K562 (cell line): Measurements from ENCODE around the gene NISCH. TPM values are rescaled to one million over a fixed set of nuclear protein-coding genes. Genes with fewer than 3 reads are reported as not detected.

Experiments used
- ATAC-seq: fragments of 200-7000 bp; cut with Tn5 transposase; 3 replicates; pipeline ENCODE4 v1.9.1; 2020; ENCODE audit warnings: moderate library complexity
- BruUV-seq: library from RNA; stranded (reverse); fragments of 400-500 nt; replicated peaks from 2 replicates; lab custom pipeline; 2021; lab: Mats Ljungman, UMichigan
- CTCF ChIA-PET: fragments of 300-600 bp; formaldehyde crosslinking; extraction: SDS; loops from one replicate; lab custom pipeline; 2021; ENCODE audit warnings: low intra/inter-chr PET ratio; lab: Yijun Ruan, JAX
- POLR2A ChIA-PET: fragments of 300-600, 350-650 bp; sonication (Branson Sonifier 250); formaldehyde crosslinking; extraction: SDS; loops from one replicate; lab custom pipeline; 2021; ENCODE audit warnings: antibody characterized with exemption, inconsistent platforms; lab: Yijun Ruan, JAX
- DNase-seq, 4 experiments: peaks; one replicate each; pipeline versions ENCODE4 v3.0.0 to v3.0.0-alpha.2; 2011 to 2018; ENCODE audit warnings: low spot score in 3 of 4, mixed read lengths in 3 of 4; ENCODE audit errors: extremely low read depth in 1 of 4
- FAIRE-seq: peaks from 2 replicates; lab custom pipeline; 2011; peaks lifted over from hg19 to GRCh38; lab: Jason Lieb, UNC
- H2AFZ ChIP-seq: 2 replicates; pipeline ENCODE4 v1.6.0; 2011; ENCODE audit warnings: low read depth, low read length, control low read depth, inconsistent platforms
- H3K27ac ChIP-seq: fragments of 200-600 bp; 3 replicates; pipeline ENCODE4 v1.8.0; 2011; ENCODE audit warnings: low read depth, mild to moderate bottlenecking, control low read depth, inconsistent platforms, low read length, moderate library complexity, mixed read lengths; ENCODE audit errors: extremely low read depth
- H3K27me3 ChIP-seq, 2 experiments: fragments of 300-600 bp in 1 of 2; 2 replicates in 1 of 2; 3 replicates in 1 of 2; pipeline versions ENCODE4 v1.6.0 to v1.8.0; 2011; ENCODE audit warnings: inconsistent platforms in 2 of 2, low read length in 2 of 2, mild to moderate bottlenecking in 1 of 2, mixed read lengths in 1 of 2, moderate library complexity in 1 of 2; ENCODE audit not compliant: control insufficient read depth in 2 of 2, insufficient read depth in 2 of 2
- H3K36me3 ChIP-seq: fragments of 300-600 bp; 3 replicates; pipeline ENCODE4 v1.8.0; 2011; ENCODE audit warnings: mild to moderate bottlenecking, low read length, inconsistent platforms; ENCODE audit not compliant: control insufficient read depth, insufficient read depth
- H3K4me1 ChIP-seq, 2 experiments: fragments of 200-600 bp in 1 of 2; replicated peaks in 1 of 2; 2 replicates in 1 of 2; 3 replicates in 1 of 2; pipeline versions ENCODE4 v1.5.1 to v1.8.0; 2011; ENCODE audit warnings: inconsistent platforms in 2 of 2, low read length in 2 of 2, mild to moderate bottlenecking in 1 of 2, mixed read lengths in 1 of 2, moderate library complexity in 1 of 2; ENCODE audit not compliant: control insufficient read depth in 2 of 2, insufficient read depth in 2 of 2
- H3K4me2 ChIP-seq: 2 replicates; pipeline ENCODE4 v1.6.1; 2011; ENCODE audit warnings: low read length, control low read depth, inconsistent platforms, mixed read lengths; ENCODE audit not compliant: insufficient read depth
- H3K4me3 ChIP-seq: fragments of 200-600 bp; sonication (generic), shearing (Covaris generic); 2 replicates; pipeline ENCODE4 v1.5.1; 2016; ENCODE audit warnings: control low read depth, inconsistent platforms
- H3K79me2 ChIP-seq: fragments of 200-600 bp; 3 replicates; pipeline ENCODE4 v1.8.0; 2011; ENCODE audit warnings: low read length, inconsistent platforms; ENCODE audit not compliant: control insufficient read depth, insufficient read depth
- H3K9ac ChIP-seq, 2 experiments: 2 replicates each; pipeline versions ENCODE4 v1.6.0 to v1.6.1; 2011; ENCODE audit warnings: low read depth in 2 of 2, low read length in 2 of 2, control low read depth in 1 of 2, inconsistent platforms in 1 of 2, mild to moderate bottlenecking in 1 of 2, mixed read lengths in 1 of 2; ENCODE audit not compliant: insufficient read depth in 1 of 2
- H3K9me1 ChIP-seq: one replicate; pipeline ENCODE4 v1.6.0; 2011; ENCODE audit warnings: inconsistent platforms, mild to moderate bottlenecking, low read length, moderate library complexity; ENCODE audit not compliant: control insufficient read depth, insufficient read depth
- H3K9me3 ChIP-seq: replicated peaks from 2 replicates; pipeline ENCODE4 v1.5.1; 2011; ENCODE audit warnings: low read depth, low read length, inconsistent platforms; ENCODE audit not compliant: control insufficient read depth, insufficient read depth
- H4K20me1 ChIP-seq: replicated peaks from 2 replicates; pipeline ENCODE4 v1.6.1; 2011; ENCODE audit warnings: low read length, inconsistent platforms, mixed read lengths; ENCODE audit not compliant: control insufficient read depth, insufficient read depth
- ADNP ChIP-seq: fragments of 200-800 bp; sonication (Bioruptor generic); IDR thresholded peaks from 2 replicates; pipeline ENCODE4 v1.6.1; 2016; ENCODE audit warnings: missing genetic modification characterization, missing compliant biosample characterization
- ARHGAP35 ChIP-seq: fragments of 450-650 bp; IDR thresholded peaks from 2 replicates; pipeline ENCODE4 v1.6.1; 2018; ENCODE audit not compliant: partially characterized antibody
- E4F1 ChIP-seq: fragments of 250-450 bp; sonication (Bioruptor Pico); IDR thresholded peaks from 2 replicates; pipeline ENCODE4 v1.5.0; 2021; ENCODE audit warnings: mild to moderate bottlenecking, borderline replicate concordance
- ESRRA ChIP-seq: fragments of 450-650 bp; IDR thresholded peaks from 2 replicates; pipeline ENCODE4 v1.6.1; 2014; ENCODE audit warnings: low read depth, mild to moderate bottlenecking, moderate library complexity, borderline replicate concordance
- HNRNPL ChIP-seq: fragments of 200-400 bp; formaldehyde crosslinking; IDR thresholded peaks from 2 replicates; pipeline ENCODE4 v1.6.1; 2017; ENCODE audit warnings: low read depth, mild to moderate bottlenecking, low read length
- KDM5B ChIP-seq: fragments of 200-600 bp; sonication (generic); IDR thresholded peaks from 2 replicates; pipeline ENCODE4 v1.6.1; 2012; ENCODE audit warnings: low read depth, mild to moderate bottlenecking, moderate library complexity, low read length, control low read depth, inconsistent platforms; ENCODE audit not compliant: insufficient replicate concordance
- MAZ ChIP-seq, 2 experiments: fragments of 450-650 bp in 1 of 2; sonication (generic) in 1 of 2; formaldehyde crosslinking; IDR thresholded peaks in 1 of 2; conservative IDR thresholded peaks in 1 of 2; 2 replicates each; pipeline versions ENCODE4 v1.4.0 to v1.5.0; 2020; ENCODE audit warnings: mild to moderate bottlenecking in 1 of 2, missing genetic modification reagents in 1 of 2
- PCBP2 ChIP-seq: fragments of 200-400 bp; formaldehyde crosslinking; IDR thresholded peaks from 2 replicates; pipeline ENCODE4 v1.6.1; 2018; ENCODE audit warnings: low read length, low read depth, mild to moderate bottlenecking, moderate library complexity; ENCODE audit not compliant: poor library complexity, severe bottlenecking
- POLR2AphosphoS5 ChIP-seq: IDR thresholded peaks from 2 replicates; pipeline ENCODE4 v1.6.1; 2011; ENCODE audit warnings: mild to moderate bottlenecking, low read depth, low read length, moderate library complexity; ENCODE audit not compliant: control insufficient read depth, insufficient read depth
- RNF219 ChIP-seq: fragments of 250-450 bp; sonication (Bioruptor Pico); IDR thresholded peaks from 2 replicates; pipeline ENCODE4 v1.5.0; 2022; ENCODE audit warnings: mild to moderate bottlenecking
- SMAD2 ChIP-seq: fragments of 150-350 bp; IDR thresholded peaks from 2 replicates; pipeline ENCODE4 v1.6.1; 2014; ENCODE audit warnings: low read depth, mild to moderate bottlenecking, low read length
- ZC3H8 ChIP-seq: fragments of 450-650 bp; IDR thresholded peaks from 2 replicates; pipeline ENCODE4 v1.6.1; 2017
- ZNF253 ChIP-seq: fragments of 250-450 bp; sonication (Bioruptor Pico); conservative IDR thresholded peaks from 2 replicates; pipeline ENCODE4 v1.6.1; 2021; ENCODE audit warnings: mild to moderate bottlenecking
- ZNF518B ChIP-seq: fragments of 250-450 bp; sonication (Bioruptor Pico); IDR thresholded peaks from 2 replicates; pipeline ENCODE4 v1.5.0; 2021; ENCODE audit warnings: mild to moderate bottlenecking, moderate library complexity
- ZNF707 ChIP-seq: fragments of 250-450 bp; sonication (Bioruptor Pico); conservative IDR thresholded peaks from 2 replicates; pipeline ENCODE4 v1.8.0; 2022; ENCODE audit warnings: inconsistent platforms, mild to moderate bottlenecking, moderate library complexity
- WGBS: fragments of 100-300 bp; shearing (Covaris generic); methylation state at CpG from one replicate; pipeline ENCODE4 v1.1.6; 2016; ENCODE audit warnings: low coverage, mixed read lengths; ENCODE audit not compliant: insufficient coverage; ENCODE audit errors: missing lambda C conversion rate; 5-methylcytosine and 5-hydroxymethylcytosine counted together
- in situ Hi-C: fragments of 300-500 bp; cut with MboI; formaldehyde crosslinking; loops from 4 replicates; pipeline ENCODE4 v1.15.0; 2018; ENCODE audit warnings: inconsistent platforms, mixed read lengths
- intact Hi-C: fragments of 100-400 bp; cut with micrococcal nuclease; formaldehyde crosslinking; loops from 2 replicates; pipeline ENCODE4 v1.14.2; 2022
- polyA plus RNA-seq, 8 experiments: library from polyadenylated mRNA; depleted of rRNA in 4 of 8; stranded (reverse) in 5 of 8; unstranded in 3 of 8; fragments of >200 nt; fragmentation: Nextera tagmentation in 2 of 8; fragmentation: Illumina TruSeq in 1 of 8; extraction: Ambion mirVana in 2 of 8; extraction: Trizol in 1 of 8; gene quantifications; 2 replicates each; pipeline versions ENCODE4 v1.2.1 to v1.2.3, GENCODE V29; 2011 to 2014; ENCODE audit warnings: inconsistent platforms in 1 of 8, missing spikeins in 1 of 8
- total RNA-seq, 7 experiments: library from RNA; depleted of rRNA in 6 of 7; stranded (reverse); fragments of >200 nt in 6 of 7; fragmentation: Illumina TruSeq in 2 of 7; extraction: Trizol in 2 of 7; gene quantifications; 2 replicates each; pipeline versions ENCODE4 v1.2.1 to v1.2.3, GENCODE V29; 2011 to 2021; ENCODE audit warnings: low replicate concordance in 1 of 7

Gene NISCH
- total and polyA plus RNA-seq, 9 of the 15 experiments (the other 6 are each of a cell fraction or from before 2014, with no cell fraction given) = 0.44 to 43.5 (median 23.4) TPM

- Histone ChIP-seq H3K36me3 (no peaks in the 10 kb centered on the region), H3K9me1 (no peaks in the 10 kb centered on the region), H3K27ac (no peak overlapping the region), H3K4me2 (no peak overlapping the region), H3K9ac (no peak overlapping the region), H3K4me3 (no peak overlapping the region), H2AFZ (no peak overlapping the region), H4K20me1 (no peaks in the 10 kb centered on the region), H3K4me1 (peaks cover 0 to 36% of the 10 kb centered on the region in 2 experiments; a peak in 2 of 5 replicates), H3K9me3 (no peaks in the 10 kb centered on the region), H3K27me3 (peaks cover 0 to 37% of the 10 kb centered on the region in 2 experiments; a peak in 2 of 5 replicates), H3K79me2 (no peaks in the 10 kb centered on the region)
- BruUV-seq = no TSS peak
- CTCF ChIA-PET = no interaction called here
- in situ Hi-C loops = no loop called here
- FAIRE-seq (no peak), ATAC-seq (no peak), DNase-seq (no peak)
- POLR2A ChIA-PET = interaction anchor here (0.7 to 2.1 kb wide), 4 partner anchors 13 to 779 kb away, joined by 3 to 6 read pairs (median 4); no protein-coding TSS in a partner anchor
- intact Hi-C loops = no loop called here
- 3% methylated on average over 5 of the region's 7 CpGs for WGBS
- TF ChIP-seq SMAD2 = no peak
- TF ChIP-seq MAZ (CRISPR knock-in tag; conservative IDR thresholded peaks at IDR 0.05 in 1 of 2, IDR thresholded peaks at IDR 0.05 in 1 of 2) = no peak
- no peak for TF ChIP-seq ESRRA
- TF ChIP-seq PCBP2 = no peak
- no peak for TF ChIP-seq ZNF253 (CRISPR knock-in tag)
- TF ChIP-seq POLR2AphosphoS5 = no peak
- TF ChIP-seq ZC3H8 = no peak
- TF ChIP-seq ARHGAP35 = no peak
- TF ChIP-seq RNF219 (CRISPR knock-in tag) = no peak
- TF ChIP-seq ADNP = no peak
- TF ChIP-seq KDM5B = no peak
- TF ChIP-seq ZNF518B (CRISPR knock-in tag) = no peak
- TF ChIP-seq E4F1 (CRISPR knock-in tag) = no peak
- TF ChIP-seq HNRNPL = no peak
- no peak for TF ChIP-seq ZNF707
These were observed 56.1 kb downstream of the NISCH start for GRCh38 chr3:52511509-52511908.
